Liver (tissue), 3 donors: ENCODE results near the gene SLC1A2.

Experiments used
- FOXA1 ChIP-seq: IDR thresholded peaks from 2 replicates; pipeline ENCODE4 v1.6.1; 2016; ENCODE audit warnings: antibody characterized with exemption
- GABPA ChIP-seq, 2 donors: IDR thresholded peaks in 1 of 2; conservative IDR thresholded peaks in 1 of 2; 2 replicates each; pipeline ENCODE4 v1.6.1; 2016; ENCODE audit warnings: antibody characterized with exemption in 2 of 2, mild to moderate bottlenecking in 1 of 2, moderate library complexity in 1 of 2
- SP1 ChIP-seq: IDR thresholded peaks from 2 replicates; pipeline ENCODE4 v1.6.1; 2018; ENCODE audit warnings: antibody characterized with exemption, mild to moderate bottlenecking
- YY1 ChIP-seq: IDR thresholded peaks from 2 replicates; pipeline ENCODE4 v1.6.1; 2016; ENCODE audit warnings: antibody characterized with exemption, mild to moderate bottlenecking
- TF ChIP-seq, protein P1 (sequence below): IDR thresholded peaks from 2 replicates; pipeline ENCODE4 v1.6.1; 2016; ENCODE audit warnings: antibody characterized with exemption
- TF ChIP-seq, protein P2 (sequence below): fragments of 150-350 bp; IDR thresholded peaks from 2 replicates; pipeline ENCODE4 v1.5.1; 2017; ENCODE audit warnings: improper control_type of control experiment, low read depth, low read length; ENCODE audit not compliant: missing input control
- TF ChIP-seq, protein P3 (sequence below): IDR thresholded peaks from 2 replicates; pipeline ENCODE4 v1.6.1; 2016; ENCODE audit warnings: antibody characterized with exemption
- TF ChIP-seq, protein P4 (sequence below): IDR thresholded peaks from 2 replicates; pipeline ENCODE4 v1.6.1; 2016; ENCODE audit warnings: antibody characterized with exemption
- donor health status: healthy.
- donor health status: healthy.

DNA sequence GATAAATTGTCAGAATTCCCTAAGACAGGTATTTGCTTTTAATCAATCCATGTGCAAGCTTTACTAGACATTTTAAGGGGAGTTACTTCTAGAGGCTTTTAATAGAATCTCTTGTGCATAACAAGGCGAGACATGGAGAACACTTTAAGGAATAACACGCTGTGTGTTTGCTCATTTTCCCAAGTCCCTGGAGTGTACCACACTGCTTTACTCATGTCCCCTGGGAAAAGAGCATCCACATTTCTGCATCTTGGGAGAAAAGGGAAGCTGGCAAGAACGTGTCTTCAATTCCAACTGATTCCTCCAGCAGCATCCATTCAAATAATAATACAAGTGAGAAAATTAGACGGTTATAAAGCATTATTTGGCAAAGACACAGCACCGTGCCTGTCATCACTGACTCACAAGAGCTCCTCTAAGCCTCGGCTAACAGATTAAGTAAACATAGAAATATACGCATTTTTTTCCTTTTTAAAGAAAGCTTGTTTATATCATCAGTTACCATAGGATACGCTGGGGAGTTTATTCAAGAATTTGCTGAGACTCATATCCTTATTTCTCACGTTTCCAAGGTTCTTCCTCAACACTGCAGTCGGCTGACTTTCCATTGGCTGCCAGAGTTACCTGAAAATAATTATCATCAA, 158.9 kb downstream of the SLC1A2 start:
- TF ChIP-seq, protein P1, sequence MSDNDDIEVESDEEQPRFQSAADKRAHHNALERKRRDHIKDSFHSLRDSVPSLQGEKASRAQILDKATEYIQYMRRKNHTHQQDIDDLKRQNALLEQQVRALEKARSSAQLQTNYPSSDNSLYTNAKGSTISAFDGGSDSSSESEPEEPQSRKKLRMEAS = no peak
- TF ChIP-seq, protein P2, sequence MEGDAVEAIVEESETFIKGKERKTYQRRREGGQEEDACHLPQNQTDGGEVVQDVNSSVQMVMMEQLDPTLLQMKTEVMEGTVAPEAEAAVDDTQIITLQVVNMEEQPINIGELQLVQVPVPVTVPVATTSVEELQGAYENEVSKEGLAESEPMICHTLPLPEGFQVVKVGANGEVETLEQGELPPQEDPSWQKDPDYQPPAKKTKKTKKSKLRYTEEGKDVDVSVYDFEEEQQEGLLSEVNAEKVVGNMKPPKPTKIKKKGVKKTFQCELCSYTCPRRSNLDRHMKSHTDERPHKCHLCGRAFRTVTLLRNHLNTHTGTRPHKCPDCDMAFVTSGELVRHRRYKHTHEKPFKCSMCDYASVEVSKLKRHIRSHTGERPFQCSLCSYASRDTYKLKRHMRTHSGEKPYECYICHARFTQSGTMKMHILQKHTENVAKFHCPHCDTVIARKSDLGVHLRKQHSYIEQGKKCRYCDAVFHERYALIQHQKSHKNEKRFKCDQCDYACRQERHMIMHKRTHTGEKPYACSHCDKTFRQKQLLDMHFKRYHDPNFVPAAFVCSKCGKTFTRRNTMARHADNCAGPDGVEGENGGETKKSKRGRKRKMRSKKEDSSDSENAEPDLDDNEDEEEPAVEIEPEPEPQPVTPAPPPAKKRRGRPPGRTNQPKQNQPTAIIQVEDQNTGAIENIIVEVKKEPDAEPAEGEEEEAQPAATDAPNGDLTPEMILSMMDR = no peak
- TF ChIP-seq, protein P3, sequence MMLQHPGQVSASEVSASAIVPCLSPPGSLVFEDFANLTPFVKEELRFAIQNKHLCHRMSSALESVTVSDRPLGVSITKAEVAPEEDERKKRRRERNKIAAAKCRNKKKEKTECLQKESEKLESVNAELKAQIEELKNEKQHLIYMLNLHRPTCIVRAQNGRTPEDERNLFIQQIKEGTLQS = no peak
- no peak for TF ChIP-seq SP1
- no peak for TF ChIP-seq YY1
- no peak for TF ChIP-seq GABPA (IDR thresholded peaks at IDR 0.05 in 1 of 2, conservative IDR thresholded peaks at IDR 0.05 in 1 of 2)
- no peak for TF ChIP-seq FOXA1
- TF ChIP-seq, protein P4, sequence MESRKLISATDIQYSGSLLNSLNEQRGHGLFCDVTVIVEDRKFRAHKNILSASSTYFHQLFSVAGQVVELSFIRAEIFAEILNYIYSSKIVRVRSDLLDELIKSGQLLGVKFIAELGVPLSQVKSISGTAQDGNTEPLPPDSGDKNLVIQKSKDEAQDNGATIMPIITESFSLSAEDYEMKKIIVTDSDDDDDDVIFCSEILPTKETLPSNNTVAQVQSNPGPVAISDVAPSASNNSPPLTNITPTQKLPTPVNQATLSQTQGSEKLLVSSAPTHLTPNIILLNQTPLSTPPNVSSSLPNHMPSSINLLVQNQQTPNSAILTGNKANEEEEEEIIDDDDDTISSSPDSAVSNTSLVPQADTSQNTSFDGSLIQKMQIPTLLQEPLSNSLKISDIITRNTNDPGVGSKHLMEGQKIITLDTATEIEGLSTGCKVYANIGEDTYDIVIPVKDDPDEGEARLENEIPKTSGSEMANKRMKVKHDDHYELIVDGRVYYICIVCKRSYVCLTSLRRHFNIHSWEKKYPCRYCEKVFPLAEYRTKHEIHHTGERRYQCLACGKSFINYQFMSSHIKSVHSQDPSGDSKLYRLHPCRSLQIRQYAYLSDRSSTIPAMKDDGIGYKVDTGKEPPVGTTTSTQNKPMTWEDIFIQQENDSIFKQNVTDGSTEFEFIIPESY = no peak
